HG02943 (cell line): ENCODE data around the gene AIRE.
A peak's percentile ranks its signal among the peaks of the same experiment; 100 is the strongest.
"Not testable (repeated sequence)": the region's sequence is repeated elsewhere in the genome, so short reads cannot be mapped to it uniquely, and the experiment has no call there.

ENCODE experiments used
- ATAC-seq: cut with Tn5 transposase; IDR thresholded peaks from one replicate; pipeline ENCODE4 v1.9.1; 2021; ENCODE audit warnings: mild to moderate bottlenecking, low read depth, moderate library complexity; ENCODE audit not compliant: unreplicated experiment

Gene AIRE

DNA sequence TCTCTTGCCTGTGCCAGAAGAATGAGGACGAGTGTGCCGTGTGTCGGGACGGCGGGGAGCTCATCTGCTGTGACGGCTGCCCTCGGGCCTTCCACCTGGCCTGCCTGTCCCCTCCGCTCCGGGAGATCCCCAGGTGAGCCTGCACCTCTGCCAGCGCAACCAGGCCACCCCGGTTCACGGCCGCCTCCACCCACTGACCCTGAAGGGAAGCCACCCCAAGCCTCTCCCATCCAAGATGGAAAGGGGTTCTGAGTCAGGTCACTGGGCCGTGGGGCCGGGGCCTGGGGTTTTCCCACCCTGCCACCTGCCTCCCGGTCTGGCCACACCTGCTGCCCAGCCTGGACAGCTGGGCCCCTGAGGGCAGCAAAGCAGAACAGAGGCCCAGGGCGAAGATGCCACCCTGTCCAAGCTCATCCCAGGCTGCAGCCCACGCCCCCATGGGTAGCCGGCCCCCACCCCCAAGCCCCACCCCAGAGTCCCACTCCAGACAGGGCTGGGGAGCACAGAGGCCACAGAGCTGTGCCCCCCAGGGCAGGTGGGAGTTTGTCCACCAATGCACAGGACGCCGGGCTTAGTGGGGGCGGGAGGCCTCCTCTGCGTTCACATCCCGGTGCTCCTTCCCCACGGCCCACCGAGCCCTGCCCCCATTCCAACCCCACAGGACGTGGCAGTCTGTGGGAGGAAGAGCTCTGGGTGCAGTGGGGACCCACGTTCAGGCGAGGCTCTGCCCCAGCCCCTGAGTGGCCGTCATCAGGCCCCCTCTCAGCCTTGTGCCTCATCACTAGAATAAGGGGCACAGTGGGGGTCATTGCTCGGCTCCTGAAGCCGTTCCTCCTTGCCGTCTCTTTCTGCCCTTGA, 5.6 kb downstream of the AIRE start:
- no peak for ATAC-seq

DNA sequence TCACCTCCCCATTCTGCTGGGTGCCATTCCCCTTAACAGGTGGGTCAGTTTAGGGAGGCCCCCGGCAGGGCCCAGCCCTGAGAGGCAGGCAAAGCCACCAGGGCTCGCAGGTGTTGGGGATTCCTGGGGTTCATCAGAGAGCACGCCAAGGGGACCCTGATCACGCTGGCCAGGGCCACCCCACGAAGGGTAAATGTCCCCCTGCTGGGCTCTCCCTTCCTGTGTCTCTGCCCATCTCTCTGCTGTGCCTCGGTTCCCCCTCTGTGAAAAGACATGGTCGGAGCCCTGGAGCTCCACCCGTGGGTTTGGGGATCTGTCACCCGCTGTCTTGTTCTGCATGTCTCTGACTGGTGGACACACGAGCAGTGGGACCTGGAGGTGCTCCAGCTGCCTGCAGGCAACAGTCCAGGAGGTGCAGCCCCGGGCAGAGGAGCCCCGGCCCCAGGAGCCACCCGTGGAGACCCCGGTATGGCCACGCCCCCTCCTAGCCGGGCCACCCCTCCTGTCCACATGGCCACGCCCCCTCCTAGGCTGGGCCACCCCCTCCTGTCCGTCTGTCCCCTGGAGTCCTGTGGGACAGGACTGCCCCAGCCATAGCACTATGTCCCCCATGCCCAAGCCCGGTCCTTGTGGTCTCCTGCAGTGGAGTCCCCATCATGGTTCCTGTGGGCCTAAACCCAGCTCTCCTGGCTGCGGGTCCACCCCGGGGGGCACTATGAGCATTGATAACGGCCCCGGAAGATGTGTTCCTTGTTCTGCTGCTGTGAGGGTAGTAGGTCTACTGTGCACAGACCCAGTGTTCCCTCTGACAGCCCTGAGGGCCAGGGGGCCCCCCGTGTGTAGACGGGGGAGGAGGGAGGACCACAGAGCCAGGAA, 6.5 kb downstream of the AIRE start:
- no peak for ATAC-seq

DNA sequence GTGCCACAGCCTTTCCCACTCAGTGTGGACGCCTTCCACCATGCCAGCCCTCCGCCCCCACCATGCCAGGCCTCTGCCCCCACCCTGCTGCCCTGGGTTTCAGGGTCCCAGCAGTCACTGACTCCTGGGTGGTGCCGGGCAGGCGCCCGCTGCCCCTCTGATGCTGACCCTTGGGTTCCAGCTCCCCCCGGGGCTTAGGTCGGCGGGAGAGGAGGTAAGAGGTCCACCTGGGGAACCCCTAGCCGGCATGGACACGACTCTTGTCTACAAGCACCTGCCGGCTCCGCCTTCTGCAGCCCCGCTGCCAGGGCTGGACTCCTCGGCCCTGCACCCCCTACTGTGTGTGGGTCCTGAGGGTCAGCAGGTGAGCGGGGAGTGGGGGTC, 7.1 kb downstream of the AIRE start:
- ATAC-seq = no peak

DNA sequence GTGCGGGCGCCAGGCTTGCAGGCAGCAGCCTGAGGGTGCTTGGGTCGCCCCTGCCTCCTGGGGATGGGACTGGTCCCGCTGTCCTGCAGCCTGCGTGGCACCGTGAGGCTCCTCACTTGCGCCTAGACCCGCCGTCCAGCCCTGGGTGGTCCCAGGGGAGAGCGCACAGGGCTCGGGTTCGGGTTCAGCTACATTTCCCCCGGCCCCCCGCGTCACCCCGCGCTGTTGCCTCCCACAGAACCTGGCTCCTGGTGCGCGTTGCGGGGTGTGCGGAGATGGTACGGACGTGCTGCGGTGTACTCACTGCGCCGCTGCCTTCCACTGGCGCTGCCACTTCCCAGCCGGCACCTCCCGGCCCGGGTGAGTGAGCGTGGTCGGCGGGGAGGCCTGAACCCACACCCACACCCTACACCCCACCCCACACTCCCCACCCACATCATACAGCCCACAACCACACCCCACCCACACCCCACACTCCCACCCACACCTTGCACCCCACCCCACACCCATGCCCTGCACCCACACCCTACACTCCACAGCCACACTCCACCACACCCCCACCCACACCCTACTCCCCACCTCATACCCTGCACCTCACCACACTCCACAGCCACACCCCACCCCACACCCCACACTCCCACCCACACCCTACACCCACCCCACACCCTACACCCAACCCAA, 8.0 kb downstream of the AIRE start:
- no peak for ATAC-seq

DNA sequence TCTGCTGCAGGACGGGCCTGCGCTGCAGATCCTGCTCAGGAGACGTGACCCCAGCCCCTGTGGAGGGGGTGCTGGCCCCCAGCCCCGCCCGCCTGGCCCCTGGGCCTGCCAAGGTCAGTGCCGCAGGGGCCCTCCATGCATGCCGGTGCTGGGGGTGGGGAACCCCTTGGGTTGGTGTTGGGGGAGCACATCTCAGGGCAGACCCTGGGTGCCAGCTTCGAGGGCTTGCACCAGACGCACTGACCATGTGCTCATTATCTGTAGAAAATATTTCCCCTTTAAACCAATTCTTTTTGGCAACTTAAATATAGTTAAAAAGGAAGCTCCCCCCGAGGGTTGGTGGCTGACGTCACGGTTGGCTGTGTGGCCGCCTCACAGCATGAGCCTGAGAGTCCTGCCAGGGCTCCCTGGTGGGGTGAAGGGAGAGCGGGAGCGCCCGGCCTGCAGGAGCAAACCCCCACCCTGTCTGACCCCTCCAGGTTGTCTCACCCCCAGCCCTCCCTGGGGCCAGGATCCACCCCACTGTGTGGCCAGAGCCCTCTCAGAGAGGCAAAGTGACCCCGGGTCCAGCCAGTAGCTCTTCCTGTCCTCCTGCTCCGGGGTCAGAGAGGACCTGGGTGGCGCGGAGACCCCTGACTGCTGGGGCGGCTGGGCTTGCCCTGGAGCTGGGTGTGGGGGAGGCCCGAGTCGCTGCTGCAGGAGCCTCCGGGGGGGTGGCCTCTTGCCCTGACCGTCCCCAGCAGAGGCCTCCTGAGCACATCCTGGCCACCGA, 8.9 kb downstream of the AIRE start:
- ATAC-seq = no peak

DNA sequence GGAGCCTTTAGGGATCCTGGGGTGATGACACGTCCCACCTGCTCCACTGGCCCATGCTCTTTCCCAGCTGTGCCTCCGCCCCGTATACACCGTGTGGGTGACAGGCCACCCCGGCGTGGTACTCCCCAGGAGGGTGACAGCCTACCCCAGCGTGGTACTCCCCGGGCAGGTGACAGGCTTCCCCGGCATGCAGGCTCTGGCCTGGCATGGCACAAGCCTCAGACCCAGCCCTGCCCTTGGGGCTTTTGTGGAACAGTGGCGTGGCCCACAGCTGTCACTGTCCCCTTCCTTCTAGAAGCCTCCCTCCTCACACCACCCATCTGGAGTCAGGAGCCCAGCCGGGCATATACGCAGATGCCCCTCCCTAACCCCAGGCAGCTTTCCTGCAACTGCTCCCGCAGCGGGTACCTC, 9.5 kb downstream of the AIRE start:
- no peak for ATAC-seq

DNA sequence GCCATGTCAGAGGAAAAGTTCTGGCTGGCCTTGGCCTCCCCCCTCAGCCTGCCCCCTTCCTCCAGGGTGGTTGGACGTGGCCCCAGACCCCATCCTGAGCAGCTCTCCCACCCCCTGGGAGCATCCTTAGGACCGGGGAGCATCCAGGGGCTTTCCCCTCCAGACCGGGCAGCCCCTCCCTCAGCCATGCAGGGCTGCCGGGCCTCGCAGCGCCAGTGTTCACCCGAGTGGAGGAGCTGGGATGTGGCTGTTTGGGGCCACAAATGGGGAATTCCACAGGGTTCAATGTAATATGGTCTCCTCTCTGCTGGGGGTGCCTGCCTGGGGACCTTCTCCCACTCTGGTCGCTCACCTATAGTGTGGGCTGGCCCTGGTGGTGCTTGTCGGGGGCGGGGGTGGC, 10.0 kb downstream of the AIRE start:
- no peak for ATAC-seq

DNA sequence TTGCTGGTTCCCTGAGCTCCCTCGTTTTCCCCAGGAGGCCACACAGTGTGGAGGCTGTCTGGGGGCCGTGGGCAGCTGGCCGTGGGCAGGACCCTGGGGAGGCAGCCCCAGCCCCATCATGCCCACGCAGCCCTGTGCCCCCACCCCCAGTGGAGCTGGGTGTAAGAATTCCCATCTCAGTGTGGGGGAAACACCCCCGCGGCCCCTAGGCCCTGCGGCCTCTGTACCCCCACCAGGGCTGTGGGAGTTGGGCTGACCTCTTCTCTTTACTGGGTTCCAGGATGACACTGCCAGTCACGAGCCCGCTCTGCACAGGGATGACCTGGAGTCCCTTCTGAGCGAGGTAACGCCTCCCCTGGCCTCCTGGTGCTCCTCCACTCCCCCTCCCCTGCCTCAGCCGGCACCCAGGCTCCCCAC, 10.4 kb downstream of the AIRE start:
- ATAC-seq = no peak

DNA sequence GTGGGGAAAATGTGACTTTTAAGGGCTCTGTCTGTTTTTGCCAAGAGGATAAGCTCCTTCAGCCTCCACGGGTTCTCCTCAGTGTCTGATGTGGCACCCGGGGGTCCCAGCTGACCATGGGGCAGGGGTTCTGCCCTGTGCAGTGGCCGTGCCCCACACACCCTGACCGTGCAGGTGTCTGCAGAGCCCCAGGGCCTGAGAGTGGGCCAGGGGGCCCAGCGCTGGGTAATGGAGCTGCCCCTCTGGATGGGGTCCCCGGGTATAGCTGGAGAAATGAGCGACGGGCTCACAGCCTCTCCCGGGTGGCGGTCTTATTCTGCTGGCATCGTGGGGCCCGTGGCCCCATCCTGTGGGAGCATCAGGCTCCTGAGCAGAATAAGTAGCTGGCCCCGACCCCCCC, 11.2 kb downstream of the AIRE start:
- no peak for ATAC-seq

DNA sequence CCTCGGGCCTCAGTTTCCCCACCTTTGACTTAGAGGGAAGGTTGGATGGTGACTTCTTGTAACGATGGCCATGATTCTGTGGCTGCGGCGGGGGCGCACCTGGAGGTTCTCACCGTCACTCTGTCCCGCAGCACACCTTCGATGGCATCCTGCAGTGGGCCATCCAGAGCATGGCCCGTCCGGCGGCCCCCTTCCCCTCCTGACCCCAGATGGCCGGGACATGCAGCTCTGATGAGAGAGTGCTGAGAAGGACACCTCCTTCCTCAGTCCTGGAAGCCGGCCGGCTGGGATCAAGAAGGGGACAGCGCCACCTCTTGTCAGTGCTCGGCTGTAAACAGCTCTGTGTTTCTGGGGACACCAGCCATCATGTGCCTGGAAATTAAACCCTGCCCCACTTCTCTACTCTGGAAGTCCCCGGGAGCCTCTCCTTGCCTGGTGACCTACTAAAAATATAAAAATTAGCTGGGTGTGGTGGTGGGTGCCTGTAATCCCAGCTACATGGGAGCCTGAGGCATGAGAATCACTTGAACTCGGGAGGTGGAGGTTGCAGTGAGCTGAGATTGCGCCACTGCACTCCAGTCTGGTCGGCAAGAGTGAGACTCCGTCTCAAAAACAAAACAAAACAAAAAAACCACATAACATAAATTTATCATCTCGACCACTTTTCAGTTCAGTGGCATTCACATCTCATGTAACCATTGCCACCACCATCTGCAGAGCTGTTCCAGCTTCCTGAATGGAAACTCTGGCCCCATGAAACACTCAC, 12.0 kb downstream of the AIRE start:
- no peak for ATAC-seq

DNA sequence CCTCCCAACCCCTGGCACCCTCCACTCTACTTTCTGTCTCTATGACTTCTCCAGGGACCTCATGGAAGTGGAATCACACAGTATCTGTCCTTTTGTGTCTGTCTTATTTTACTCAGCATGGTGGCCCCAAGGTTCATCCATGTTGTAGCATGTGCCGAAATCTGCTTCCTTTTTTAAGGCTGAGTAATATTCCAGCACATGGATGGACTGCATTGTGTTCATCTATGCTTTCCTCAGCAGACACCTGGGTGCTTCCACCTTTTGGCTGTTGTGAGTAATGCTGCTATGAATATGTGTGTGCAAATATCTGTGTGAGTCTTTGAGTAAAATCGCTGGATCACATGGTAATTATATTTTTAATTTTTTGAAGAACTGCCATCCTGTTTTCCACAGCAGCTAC, 12.6 kb downstream of the AIRE start:
- ATAC-seq = no peak

DNA sequence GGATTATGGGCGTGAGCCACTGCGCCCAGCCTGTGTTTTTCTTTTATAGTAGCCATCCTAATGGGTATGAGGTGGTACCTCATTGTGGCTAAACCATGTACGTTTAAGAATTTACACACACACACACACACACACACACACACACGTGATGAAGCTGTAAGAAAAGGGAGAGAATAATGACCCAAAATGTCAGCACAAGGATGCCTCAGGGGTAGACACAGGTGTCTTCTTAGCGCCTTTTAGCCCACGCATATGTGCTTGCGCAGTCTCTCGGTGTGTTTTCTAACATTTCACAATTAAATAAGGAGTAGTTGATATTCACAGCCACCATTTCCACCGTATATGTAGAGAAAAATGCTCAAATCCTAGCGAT, 13.4 kb downstream of the AIRE start:
- no peak for ATAC-seq

DNA sequence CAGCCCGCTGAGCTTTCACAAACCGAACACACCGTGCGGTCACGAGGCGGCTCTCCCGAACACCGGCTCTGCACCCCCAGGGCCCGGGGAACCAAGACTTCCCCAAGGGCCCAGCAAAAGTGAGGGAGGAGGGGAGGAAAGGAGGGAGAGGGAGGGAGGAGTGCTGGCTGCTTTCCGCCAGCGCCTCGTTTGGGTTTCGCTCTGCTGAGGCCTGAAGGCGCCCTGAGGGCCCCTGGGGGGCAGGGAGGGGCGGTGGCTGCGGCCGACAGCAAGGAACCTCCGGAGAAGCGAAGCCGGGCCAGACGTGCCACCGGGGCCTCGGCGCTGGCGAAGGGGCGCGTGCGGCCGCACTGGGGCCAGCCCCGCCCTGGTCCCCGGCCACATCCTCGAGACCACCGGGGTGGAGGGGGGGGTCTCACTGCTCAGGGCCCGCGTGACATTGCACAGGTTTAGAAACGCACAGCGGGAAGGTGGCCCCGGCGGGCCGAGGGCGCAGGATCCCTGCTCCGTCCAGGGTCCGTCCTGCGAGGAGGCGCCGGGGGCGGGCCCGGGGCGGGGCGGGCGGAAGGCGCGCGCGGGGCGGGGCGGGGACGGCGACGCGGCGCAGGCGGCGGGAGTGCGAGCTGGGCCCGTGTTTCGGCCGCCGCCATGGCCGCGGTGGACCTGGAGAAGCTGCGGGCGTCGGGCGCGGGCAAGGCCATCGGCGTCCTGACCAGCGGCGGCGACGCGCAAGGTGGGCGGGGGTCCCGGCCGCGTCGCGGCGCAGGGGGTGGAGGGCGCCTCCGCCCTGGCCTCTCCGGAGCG, 14.0 kb downstream of the AIRE start, which contains the start of gene PFKL:
Gene PFKL, plus strand, starts transcription at position 596 of the 804 bp plus-strand sequence. Its CDS starts 53 bp downstream, at position 649.
- ATAC-seq = peak; percentile 48

DNA sequence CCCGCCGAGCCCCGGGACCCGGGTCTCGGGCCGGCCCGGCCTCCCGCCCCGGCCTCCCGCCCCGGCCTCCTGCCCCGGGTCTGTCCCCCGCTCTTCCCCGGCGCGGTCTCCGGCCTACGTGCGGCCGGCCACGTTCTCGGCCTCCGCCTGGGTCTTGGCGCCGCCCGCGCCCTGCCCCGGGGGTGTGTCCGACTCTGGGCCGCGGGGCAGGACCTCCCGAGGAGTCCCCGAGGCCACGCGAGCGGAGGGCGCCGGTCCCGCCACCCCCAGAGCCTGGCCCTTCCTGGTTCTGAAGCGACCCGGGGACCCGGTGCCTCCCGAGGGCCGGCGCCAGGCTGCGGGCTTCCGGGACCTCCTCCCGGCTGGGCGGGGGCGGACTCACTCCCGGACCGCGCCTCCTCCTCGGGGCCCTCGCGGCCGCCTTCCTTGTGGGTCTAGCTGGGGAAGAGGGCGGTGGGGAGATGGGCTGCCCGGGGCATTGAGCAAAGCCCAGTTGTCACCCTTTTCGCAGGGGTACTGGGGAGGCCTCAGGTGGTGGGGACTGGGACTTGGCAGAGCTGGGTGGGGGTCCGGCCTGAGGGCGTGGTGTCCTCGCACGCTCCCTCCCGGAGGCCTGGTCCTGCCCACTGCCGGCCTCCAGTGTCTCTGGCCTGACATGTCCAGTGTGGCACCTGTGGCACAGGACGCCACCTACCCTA, 14.7 kb downstream of the AIRE start:
- ATAC-seq = peak; percentile 32

DNA sequence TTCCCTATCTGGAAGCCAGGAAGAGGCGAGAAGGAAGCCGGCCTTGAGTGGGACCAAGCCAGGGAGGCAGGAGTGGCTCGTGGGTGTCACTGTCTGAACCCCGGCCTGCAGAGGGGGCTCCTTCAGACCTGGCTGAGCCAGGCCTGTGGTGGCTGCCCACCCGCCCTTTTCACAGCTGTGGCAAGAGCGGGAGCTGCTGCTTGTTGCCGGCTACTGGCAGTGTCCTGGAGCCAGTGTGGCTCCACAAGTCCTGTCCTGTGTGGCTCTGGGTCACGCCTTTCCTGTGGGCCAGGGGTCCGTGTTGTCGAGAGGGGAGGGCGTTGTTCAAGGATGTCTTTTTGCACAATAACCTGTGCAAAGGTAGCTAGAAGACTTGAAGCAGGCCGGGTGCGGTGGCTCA, 15.5 kb downstream of the AIRE start:
- no peak for ATAC-seq

DNA sequence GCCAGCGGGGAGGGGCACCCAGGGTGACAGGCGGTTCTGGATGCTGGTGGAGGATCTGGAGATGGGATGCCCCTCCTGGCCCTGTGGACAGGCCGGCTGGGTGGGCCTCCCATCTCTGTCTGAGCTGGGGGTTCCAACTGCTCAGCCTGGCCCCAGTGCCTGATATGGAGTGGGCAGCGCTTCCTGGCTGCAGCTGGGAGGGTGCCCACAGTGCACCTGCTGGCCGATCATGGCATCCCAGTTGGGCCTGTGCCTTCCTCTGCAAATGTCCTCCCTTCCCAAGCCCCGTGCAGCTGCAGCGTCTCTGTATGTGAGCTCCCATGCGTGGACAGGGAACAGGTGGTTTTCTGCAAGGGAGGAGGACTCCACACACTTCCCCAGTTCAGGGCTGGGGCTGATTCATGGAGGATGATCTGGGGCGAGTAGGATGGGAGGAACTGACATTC, 16.3 kb downstream of the AIRE start:
- no peak for ATAC-seq

DNA sequence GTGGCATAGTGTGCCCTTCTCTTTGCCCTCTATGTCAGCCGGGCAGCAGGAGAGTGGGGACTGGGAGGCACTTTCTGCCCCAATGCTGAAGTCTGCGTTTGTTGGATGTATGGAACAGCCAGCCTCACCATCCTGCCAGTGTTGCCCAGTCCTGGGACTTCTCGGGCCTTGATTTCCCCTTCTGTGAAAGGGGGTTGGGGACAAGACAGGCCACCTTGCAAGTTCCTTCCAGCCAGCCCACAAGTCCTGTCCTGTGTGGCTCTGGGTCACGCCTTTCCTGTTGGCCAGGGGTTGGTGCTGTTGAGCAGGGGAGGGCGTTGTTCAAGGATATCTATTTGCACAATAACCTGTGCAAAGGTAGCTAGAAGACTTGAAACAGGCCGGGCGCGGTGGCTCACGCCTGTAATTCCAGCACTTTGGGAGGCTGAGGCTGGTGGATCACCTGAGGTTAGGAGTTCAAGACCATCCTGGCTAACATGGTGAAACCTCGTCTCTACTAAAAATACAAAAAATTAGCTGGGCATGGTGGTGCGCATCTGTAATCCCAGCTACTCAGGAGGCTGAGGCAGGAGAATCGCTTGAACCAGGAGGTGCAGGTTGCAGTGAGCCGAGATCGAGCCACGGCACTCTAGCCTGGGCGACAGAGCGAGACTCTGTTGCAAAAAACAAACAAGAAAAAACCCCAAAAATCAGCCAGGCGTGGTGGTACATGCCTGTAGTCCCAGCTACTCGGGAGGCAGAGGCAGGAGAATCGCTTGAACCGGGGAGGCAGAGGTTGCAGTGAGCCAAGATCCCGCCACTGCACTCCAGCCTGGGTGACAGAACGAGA, 17.1 kb downstream of the AIRE start:
- ATAC-seq = not testable (repeated sequence)
